ENCODE data around the gene HS3ST6.

HS3ST6 gene

DNA sequence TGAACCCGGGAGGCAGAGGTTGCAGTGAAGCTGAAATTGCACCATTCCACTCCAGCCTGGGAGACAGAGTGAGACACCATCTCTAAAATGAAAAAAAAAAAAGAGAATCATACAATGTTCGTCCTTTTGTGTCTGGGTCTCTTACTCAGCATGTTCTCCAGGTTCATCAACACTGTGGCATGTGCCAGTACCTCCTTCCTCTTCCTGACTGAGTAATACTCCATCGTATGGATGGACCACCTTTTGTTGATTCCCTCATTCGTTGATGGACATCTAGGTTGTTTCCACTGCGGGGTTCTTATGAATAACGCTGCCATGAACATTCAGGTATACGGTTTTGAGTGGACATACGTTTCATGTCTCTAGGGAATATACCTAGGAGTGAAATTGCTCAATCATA, 4.1 kb upstream of the HS3ST6 start:
- TF ChIP-seq POLR2AphosphoS5 (IDR thresholded peaks at IDR 0.05; ENCODE audit: low read depth, low read length): no peak
- TF ChIP-seq, protein P1, sequence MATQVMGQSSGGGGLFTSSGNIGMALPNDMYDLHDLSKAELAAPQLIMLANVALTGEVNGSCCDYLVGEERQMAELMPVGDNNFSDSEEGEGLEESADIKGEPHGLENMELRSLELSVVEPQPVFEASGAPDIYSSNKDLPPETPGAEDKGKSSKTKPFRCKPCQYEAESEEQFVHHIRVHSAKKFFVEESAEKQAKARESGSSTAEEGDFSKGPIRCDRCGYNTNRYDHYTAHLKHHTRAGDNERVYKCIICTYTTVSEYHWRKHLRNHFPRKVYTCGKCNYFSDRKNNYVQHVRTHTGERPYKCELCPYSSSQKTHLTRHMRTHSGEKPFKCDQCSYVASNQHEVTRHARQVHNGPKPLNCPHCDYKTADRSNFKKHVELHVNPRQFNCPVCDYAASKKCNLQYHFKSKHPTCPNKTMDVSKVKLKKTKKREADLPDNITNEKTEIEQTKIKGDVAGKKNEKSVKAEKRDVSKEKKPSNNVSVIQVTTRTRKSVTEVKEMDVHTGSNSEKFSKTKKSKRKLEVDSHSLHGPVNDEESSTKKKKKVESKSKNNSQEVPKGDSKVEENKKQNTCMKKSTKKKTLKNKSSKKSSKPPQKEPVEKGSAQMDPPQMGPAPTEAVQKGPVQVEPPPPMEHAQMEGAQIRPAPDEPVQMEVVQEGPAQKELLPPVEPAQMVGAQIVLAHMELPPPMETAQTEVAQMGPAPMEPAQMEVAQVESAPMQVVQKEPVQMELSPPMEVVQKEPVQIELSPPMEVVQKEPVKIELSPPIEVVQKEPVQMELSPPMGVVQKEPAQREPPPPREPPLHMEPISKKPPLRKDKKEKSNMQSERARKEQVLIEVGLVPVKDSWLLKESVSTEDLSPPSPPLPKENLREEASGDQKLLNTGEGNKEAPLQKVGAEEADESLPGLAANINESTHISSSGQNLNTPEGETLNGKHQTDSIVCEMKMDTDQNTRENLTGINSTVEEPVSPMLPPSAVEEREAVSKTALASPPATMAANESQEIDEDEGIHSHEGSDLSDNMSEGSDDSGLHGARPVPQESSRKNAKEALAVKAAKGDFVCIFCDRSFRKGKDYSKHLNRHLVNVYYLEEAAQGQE (IDR thresholded peaks at IDR 0.05; ENCODE audit: insufficient read depth in 1 of 2, low read depth in 2 of 2, low read length in 2 of 2): no peak
- no peak for TF ChIP-seq FOXP2 (optimal IDR thresholded peaks at IDR 0.05; ENCODE audit: borderline replicate concordance, extremely low read depth, extremely low read length, insufficient read depth)
- no peak for TF ChIP-seq SIN3A (IDR thresholded peaks at IDR 0.05; ENCODE audit: borderline replicate concordance, insufficient read depth, low read length)
- no peak for TF ChIP-seq TAF1 (IDR thresholded peaks at IDR 0.05; ENCODE audit: borderline replicate concordance, insufficient read depth, low read length)

DNA sequence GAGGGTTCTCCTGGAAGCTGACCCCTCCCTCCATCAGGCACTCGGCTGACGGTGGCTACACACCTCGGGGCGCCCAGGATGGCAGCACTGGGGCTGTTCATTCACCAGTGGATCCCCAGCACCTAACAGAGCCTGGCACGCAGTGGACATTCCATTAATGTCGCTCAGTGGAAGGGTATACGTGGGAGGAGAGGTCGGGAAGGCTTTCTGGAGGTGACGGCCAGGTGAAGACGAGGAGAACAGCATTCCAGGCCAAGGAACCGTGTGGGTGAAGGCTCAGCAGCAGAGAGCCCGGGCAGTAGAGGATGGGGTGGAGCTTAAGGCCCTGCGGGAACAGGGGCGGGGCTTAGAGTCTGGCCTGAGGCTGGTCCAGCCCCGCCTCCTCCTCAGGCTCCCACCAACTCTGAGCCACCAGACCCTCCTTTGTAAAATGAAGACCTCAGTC, 2.5 kb upstream of the HS3ST6 start:
- TF ChIP-seq TAF1 (IDR thresholded peaks at IDR 0.05; ENCODE audit: borderline replicate concordance, insufficient read depth, low read length) (no peak), FOXP2 (optimal IDR thresholded peaks at IDR 0.05; ENCODE audit: borderline replicate concordance, extremely low read depth, extremely low read length, insufficient read depth) (no peak), POLR2AphosphoS5 (IDR thresholded peaks at IDR 0.05; ENCODE audit: low read depth, low read length) (no peak), SIN3A (IDR thresholded peaks at IDR 0.05; ENCODE audit: borderline replicate concordance, insufficient read depth, low read length) (no peak)
- TF ChIP-seq, protein P1 (IDR thresholded peaks at IDR 0.05; ENCODE audit: insufficient read depth in 1 of 2, low read depth in 2 of 2, low read length in 2 of 2): no peak

DNA sequence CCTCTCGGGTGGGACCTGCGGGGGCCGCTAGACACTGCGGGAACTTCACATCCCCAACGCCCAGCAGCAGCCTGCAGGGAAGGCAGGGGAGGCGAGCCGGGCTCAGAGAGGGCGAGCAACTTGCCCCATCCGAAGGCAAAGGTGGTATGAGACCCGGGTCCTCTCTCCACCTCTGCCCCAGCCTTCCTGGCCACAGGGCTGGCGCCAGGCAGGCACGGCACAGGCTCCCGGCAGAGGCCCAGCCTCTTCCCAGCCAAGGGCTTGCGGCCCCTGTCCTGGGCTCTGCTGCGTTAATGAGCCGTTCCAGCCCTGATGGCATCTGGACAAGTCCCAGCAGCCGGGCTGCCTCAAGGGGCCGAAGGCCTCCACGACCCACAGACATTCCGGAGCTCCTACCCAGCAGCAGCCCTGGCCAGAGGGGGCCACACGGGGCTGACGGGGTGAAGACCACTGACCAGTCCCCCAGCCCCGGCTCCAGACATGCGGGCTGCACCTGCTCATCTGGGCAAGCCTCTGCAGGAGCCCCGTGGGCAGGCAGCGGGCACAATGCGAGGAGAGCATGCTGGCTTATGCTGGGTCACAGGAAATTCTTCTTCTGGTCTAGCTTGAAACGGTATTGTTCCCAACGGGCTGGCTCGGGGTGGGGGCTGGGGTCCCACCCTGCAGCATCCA, 1.2 kb upstream of the HS3ST6 start:
- TF ChIP-seq POLR2AphosphoS5 (IDR thresholded peaks at IDR 0.05; ENCODE audit: low read depth, low read length) (no peak), SIN3A (IDR thresholded peaks at IDR 0.05; ENCODE audit: borderline replicate concordance, insufficient read depth, low read length) (no peak), TAF1 (IDR thresholded peaks at IDR 0.05; ENCODE audit: borderline replicate concordance, insufficient read depth, low read length) (no peak), FOXP2 (optimal IDR thresholded peaks at IDR 0.05; ENCODE audit: borderline replicate concordance, extremely low read depth, extremely low read length, insufficient read depth) (no peak)
- TF ChIP-seq, protein P1 (IDR thresholded peaks at IDR 0.05; ENCODE audit: insufficient read depth in 1 of 2, low read depth in 2 of 2, low read length in 2 of 2): no peak

DNA sequence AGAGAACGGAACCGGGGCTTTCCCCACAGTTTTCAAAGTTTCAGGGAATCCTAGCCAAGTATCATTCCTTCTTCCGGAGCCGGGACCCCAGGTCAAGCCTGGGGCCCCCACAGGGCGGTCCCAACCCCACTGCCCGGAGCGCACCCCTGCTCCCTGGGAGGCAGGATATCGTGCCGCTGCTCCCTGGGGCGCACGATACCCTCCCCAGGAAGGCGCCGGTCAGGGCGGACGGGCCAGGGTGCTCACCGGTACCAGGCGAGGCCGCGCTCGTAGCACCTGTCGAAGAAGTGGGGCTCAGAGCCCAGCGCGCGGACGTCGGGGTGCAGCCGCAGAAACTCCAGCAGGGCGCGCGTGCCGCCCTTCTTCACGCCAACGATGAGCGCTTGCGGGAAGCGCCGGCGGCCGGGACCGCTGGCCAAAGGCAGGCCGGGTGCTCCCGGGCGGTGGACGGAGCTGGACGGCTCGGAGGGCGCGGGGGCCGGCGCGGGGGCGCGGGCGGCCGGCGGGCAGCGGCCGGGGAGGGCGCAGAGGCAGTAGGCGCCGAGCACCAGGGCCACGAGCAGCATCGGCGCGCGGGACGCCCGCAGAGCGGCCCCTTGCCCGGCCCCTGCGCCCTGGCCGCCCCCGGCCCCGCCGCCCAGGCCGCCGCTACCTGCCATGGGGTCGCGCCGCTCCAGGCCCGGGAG, 407 bp downstream of the HS3ST6 start:
- TF ChIP-seq, protein P1 (IDR thresholded peaks at IDR 0.05; ENCODE audit: insufficient read depth in 1 of 2, low read depth in 2 of 2, low read length in 2 of 2): no peak
- TF ChIP-seq FOXP2 (optimal IDR thresholded peaks at IDR 0.05; ENCODE audit: borderline replicate concordance, extremely low read depth, extremely low read length, insufficient read depth): no peak
- TF ChIP-seq SIN3A (IDR thresholded peaks at IDR 0.05; ENCODE audit: borderline replicate concordance, insufficient read depth, low read length): no peak
- no peak for TF ChIP-seq POLR2AphosphoS5 (IDR thresholded peaks at IDR 0.05; ENCODE audit: low read depth, low read length)
- TF ChIP-seq TAF1 (IDR thresholded peaks at IDR 0.05; ENCODE audit: borderline replicate concordance, insufficient read depth, low read length): no peak
